Mesenteric fat pad (tissue), 1 donor: ENCODE measurements around the gene CA11. TPM values are rescaled to one million over a fixed set of nuclear protein-coding genes. Genes with fewer than 3 reads are reported as not detected.

Experiments used
- DNase-seq: peaks from one replicate; pipeline ENCODE4 v3.0.0-alpha.2; 2020; ENCODE audit warnings: low spot score
- total RNA-seq: library from RNA; stranded (reverse); fragmentation: NEBNext Ultra II Directional; extraction: Animal tissue kit (Norgen Biotek cat#: 25700); gene quantifications from one replicate; pipeline ENCODE4 v1.2.1, GENCODE V29; 2021
- donor health status: DM: yes; HTN: yes; CAD: no.

The CA11 gene
- total RNA-seq, 1 donor from 2014 or later = 3.3 TPM

DNA sequence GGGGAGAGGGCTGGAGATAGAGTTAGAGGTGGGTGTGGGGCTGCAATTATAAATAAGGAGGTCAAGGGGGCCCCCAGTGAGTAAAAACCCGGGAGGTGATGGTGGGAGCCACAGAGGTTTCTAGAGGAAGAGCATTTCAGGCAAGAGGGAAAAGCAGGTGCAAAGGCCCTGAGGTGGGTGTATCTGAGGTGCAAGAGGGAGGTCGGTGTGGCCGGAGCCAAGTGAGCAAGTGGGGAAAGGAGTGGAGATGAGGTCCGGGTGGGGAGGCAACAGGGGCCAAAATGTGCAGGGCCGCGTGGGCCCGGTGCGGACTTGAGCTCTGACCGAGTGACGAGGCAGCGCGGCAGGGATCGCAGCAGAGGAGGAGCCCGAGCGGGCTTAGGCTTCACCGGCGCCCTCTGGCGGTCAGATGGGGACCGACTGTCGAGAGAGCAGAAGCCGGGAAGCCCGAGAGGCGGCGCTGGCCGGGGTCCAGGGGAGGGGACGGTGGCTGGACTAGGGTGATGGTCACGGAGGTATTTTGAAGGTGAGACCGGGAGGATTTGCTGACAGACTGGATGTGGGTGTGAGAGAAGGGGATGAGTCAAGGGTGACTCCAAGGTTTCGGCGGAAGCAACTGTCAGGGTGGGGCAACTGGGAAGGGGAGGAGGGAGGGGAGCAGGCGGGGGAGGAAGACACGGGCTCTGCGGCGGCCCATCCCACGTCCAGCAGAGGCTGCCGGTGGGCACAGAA lies 57.2 kb downstream of the CA11 start:
- peak; percentile 96 for DNase-seq

Other genes with a start within 250 kb of the CA11 start
- gene GRWD1, start 200.2 kb downstream of the CA11 start, total RNA-seq = 39.0 TPM
- gene KCNJ14, start 190.6 kb downstream of the CA11 start, total RNA-seq = 1.0 TPM
- 34.9 TPM for gene CYTH2, start 176.8 kb downstream of the CA11 start, total RNA-seq
- gene LMTK3, start 134.4 kb downstream of the CA11 start, total RNA-seq = 0.45 TPM
- gene SULT2B1, start 94.0 kb downstream of the CA11 start, total RNA-seq = 0.48 TPM
- not detected for gene SPACA4, start 39.4 kb downstream of the CA11 start, total RNA-seq
- gene FAM83E, start 31.1 kb downstream of the CA11 start, total RNA-seq = 0.71 TPM
- 876 TPM for gene RPL18, start 27.0 kb downstream of the CA11 start, total RNA-seq
- gene SPHK2, start 26.7 kb downstream of the CA11 start, total RNA-seq = 14.0 TPM
- 1.4 TPM for gene DBP, start 8.8 kb downstream of the CA11 start, total RNA-seq
- gene NTN5, start 26.8 kb upstream of the CA11 start, total RNA-seq = 0.51 TPM
- gene FUT2, start 49.8 kb upstream of the CA11 start, total RNA-seq = 0.19 TPM
- 0.58 TPM for gene MAMSTR, start 73.5 kb upstream of the CA11 start, total RNA-seq
- gene RASIP1, start 94.4 kb upstream of the CA11 start, total RNA-seq = 34.5 TPM
- 2.0 TPM for gene IZUMO1, start 100.7 kb upstream of the CA11 start, total RNA-seq
- gene FUT1, start 106.5 kb upstream of the CA11 start, total RNA-seq = 5.7 TPM
- not detected for gene FGF21, start 109.3 kb upstream of the CA11 start, total RNA-seq
- gene BCAT2, start 164.8 kb upstream of the CA11 start, total RNA-seq = 20.3 TPM
- 9.4 TPM for gene HSD17B14, start 190.3 kb upstream of the CA11 start, total RNA-seq
- gene PLEKHA4, start 222.4 kb upstream of the CA11 start, total RNA-seq = 44.9 TPM
- 152 TPM for gene PPP1R15A, start 226.2 kb upstream of the CA11 start, total RNA-seq